WTC11 (cell line): ENCODE measurements around the gene PRPF6. TPM values are rescaled to one million over a fixed set of nuclear protein-coding genes. Genes with fewer than 3 reads are reported as not detected.

Source experiments
- ATAC-seq: fragments of 200-7000 bp; cut with Tn5 transposase; 2 replicates; pipeline ENCODE4 v1.10.0; 2021; ENCODE audit warnings: mild to moderate bottlenecking, moderate library complexity
- CTCF ChIA-PET: fragments of 300-600 bp; sonication (Branson Sonifier 250); formaldehyde crosslinking; loops from one replicate; lab custom pipeline; 2021; ENCODE audit warnings: antibody characterized with exemption; lab: Charles Lee
- POLR2A ChIA-PET: fragments of 350-600 bp; sonication (Branson Sonifier 250); formaldehyde crosslinking; loops from one replicate; lab custom pipeline; 2021; ENCODE audit warnings: antibody characterized with exemption; lab: Charles Lee
- DNase-seq: peaks from one replicate; pipeline ENCODE4 v3.0.0; 2021; ENCODE audit warnings: low spot score
- H3K27ac Mint-ChIP-seq: 2 replicates; pipeline ENCODE4 v1.8.0; 2021; ENCODE audit warnings: mixed read lengths
- H3K27me3 Mint-ChIP-seq: 2 replicates; pipeline ENCODE4 v1.8.0; 2021; ENCODE audit warnings: low read depth, mild to moderate bottlenecking, moderate library complexity, mixed read lengths
- H3K36me3 Mint-ChIP-seq: 2 replicates; pipeline ENCODE4 v1.8.0; 2021; ENCODE audit warnings: mixed read lengths
- H3K4me1 Mint-ChIP-seq: 2 replicates; pipeline ENCODE4 v1.8.0; 2022; ENCODE audit warnings: mixed read lengths
- H3K4me3 Mint-ChIP-seq: 2 replicates; pipeline ENCODE4 v1.8.0; 2021; ENCODE audit warnings: mild to moderate bottlenecking, moderate library complexity, mixed read lengths
- H3K9me3 Mint-ChIP-seq: 2 replicates; pipeline ENCODE4 v1.8.0; 2021; ENCODE audit warnings: mixed read lengths
- AR ChIP-seq: fragments of 250-450 bp; sonication (Bioruptor Pico); IDR thresholded peaks from 2 replicates; pipeline ENCODE4 v1.9.0; 2021; ENCODE audit warnings: mild to moderate bottlenecking
- ATF3 ChIP-seq: sonication (generic); formaldehyde crosslinking; conservative IDR thresholded peaks from 2 replicates; pipeline ENCODE4 v1.8.1; 2022; ENCODE audit warnings: mild to moderate bottlenecking, missing genetic modification reagents
- CDX4 ChIP-seq: fragments of 250-450 bp; sonication (Bioruptor Pico); IDR thresholded peaks from 2 replicates; pipeline ENCODE4 v1.9.0; 2021; ENCODE audit warnings: moderate library complexity, mild to moderate bottlenecking, inconsistent platforms, borderline replicate concordance
- FOXJ3 ChIP-seq: sonication (generic); formaldehyde crosslinking; IDR thresholded peaks from 2 replicates; pipeline ENCODE4 v1.9.0; 2021; ENCODE audit warnings: missing genetic modification reagents, mild to moderate bottlenecking, borderline replicate concordance
- HMGXB4 ChIP-seq: sonication (generic); formaldehyde crosslinking; IDR thresholded peaks from 2 replicates; pipeline ENCODE4 v1.8.1; 2023; ENCODE audit warnings: mild to moderate bottlenecking, moderate library complexity, missing genetic modification reagents
- IRF1 ChIP-seq: sonication (generic); formaldehyde crosslinking; IDR thresholded peaks from 2 replicates; pipeline ENCODE4 v1.8.0; 2023; ENCODE audit warnings: missing genetic modification reagents
- KAT7 ChIP-seq: sonication (generic); formaldehyde crosslinking; IDR thresholded peaks from 2 replicates; pipeline ENCODE4 v1.8.1; 2023; ENCODE audit warnings: missing genetic modification reagents, mild to moderate bottlenecking, borderline replicate concordance
- PRRX2 ChIP-seq: fragments of 250-450 bp; sonication (Bioruptor Pico); IDR thresholded peaks from 2 replicates; pipeline ENCODE4 v1.8.0; 2021; ENCODE audit warnings: mild to moderate bottlenecking
- SMAD3 ChIP-seq: sonication (generic); formaldehyde crosslinking; IDR thresholded peaks from 2 replicates; pipeline ENCODE4 v1.8.0; 2022; ENCODE audit warnings: missing genetic modification reagents, mild to moderate bottlenecking, borderline replicate concordance
- SMAD4 ChIP-seq: sonication (generic); formaldehyde crosslinking; IDR thresholded peaks from 2 replicates; pipeline ENCODE4 v1.8.0; 2022; ENCODE audit warnings: mild to moderate bottlenecking, missing genetic modification reagents
- SOX15 ChIP-seq: fragments of 250-450 bp; sonication (Bioruptor Pico); IDR thresholded peaks from 2 replicates; pipeline ENCODE4 v1.9.0; 2021; ENCODE audit warnings: mild to moderate bottlenecking
- TCF7 ChIP-seq: sonication (generic); formaldehyde crosslinking; IDR thresholded peaks from 2 replicates; pipeline ENCODE4 v1.8.0; 2022; ENCODE audit warnings: mild to moderate bottlenecking, low read depth, missing genetic modification reagents, moderate library complexity
- ZBTB21 ChIP-seq: sonication (generic); formaldehyde crosslinking; IDR thresholded peaks from 2 replicates; pipeline ENCODE4 v1.8.1; 2023; ENCODE audit warnings: mild to moderate bottlenecking, missing genetic modification reagents, borderline replicate concordance
- ZNF121 ChIP-seq: sonication (generic); formaldehyde crosslinking; IDR thresholded peaks from 2 replicates; pipeline ENCODE4 v1.8.0; 2023; ENCODE audit warnings: missing genetic modification reagents
- ZNF219 ChIP-seq: sonication (generic); formaldehyde crosslinking; IDR thresholded peaks from 2 replicates; pipeline ENCODE4 v1.8.0; 2023; ENCODE audit warnings: missing genetic modification reagents, mild to moderate bottlenecking, borderline replicate concordance
- ZNF396 ChIP-seq: fragments of 250-450 bp; sonication (Bioruptor Pico); IDR thresholded peaks from 2 replicates; pipeline ENCODE4 v1.8.0; 2021; ENCODE audit warnings: mild to moderate bottlenecking, moderate library complexity, borderline replicate concordance
- ZNF416 ChIP-seq: fragments of 250-450 bp; sonication (Bioruptor Pico); IDR thresholded peaks from 2 replicates; pipeline ENCODE4 v1.9.0; 2021; ENCODE audit warnings: mild to moderate bottlenecking, inconsistent platforms
- total RNA-seq: library from RNA; stranded (reverse); gene quantifications from 3 replicates; pipeline ENCODE4 v1.2.3, GENCODE V29; 2021
- TF ChIP-seq, protein P1 (sequence below): fragments of 250-450 bp; sonication (Bioruptor Pico); IDR thresholded peaks from 2 replicates; pipeline ENCODE4 v1.9.0; 2021; ENCODE audit warnings: mild to moderate bottlenecking, borderline replicate concordance
- TF ChIP-seq, protein P2 (sequence below): sonication (generic); formaldehyde crosslinking; IDR thresholded peaks from 2 replicates; pipeline ENCODE4 v1.8.0; 2023; ENCODE audit warnings: mild to moderate bottlenecking, missing genetic modification reagents

The PRPF6 gene
- total RNA-seq, 1 experiment from 2014 or later, result 79.4 TPM

DNA sequence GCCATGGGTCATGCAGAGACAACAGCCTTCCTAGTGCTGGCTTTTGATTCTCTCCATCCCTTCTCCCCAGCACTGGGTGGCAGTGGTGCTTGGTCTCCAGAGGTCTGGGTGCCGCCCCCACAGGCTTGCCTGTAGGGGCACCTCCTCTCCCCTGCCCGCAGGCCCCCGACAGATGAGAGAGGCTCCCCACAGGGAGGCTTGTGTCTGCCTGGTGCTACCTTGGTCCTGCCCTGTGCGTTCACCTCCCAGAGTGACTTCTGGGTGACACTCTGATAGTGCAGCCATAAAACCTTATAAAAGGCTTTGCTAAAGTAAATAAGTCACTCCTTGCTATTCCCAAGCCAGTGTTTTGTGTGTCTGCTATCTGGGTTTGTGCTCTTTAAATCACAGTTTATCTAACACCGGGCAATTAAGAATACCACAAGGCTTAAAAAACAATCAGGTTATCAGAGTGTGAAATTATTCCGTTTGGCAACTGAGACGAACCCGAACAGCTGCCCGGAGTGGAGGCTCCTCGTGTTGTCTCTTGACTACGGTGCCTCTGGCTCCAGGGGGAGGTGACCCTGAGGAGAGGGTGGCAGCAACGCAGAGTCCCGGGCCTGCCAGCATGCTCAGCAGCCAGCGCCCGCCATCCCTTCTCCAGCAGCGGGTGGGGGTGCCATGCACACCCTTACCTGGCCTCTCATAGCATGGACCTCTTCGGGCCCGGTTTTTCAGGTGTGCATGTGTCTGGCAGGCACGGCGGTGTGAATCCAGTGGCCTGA, 49.6 kb downstream of the PRPF6 start (continued):
- TF ChIP-seq CDX4 (CRISPR knock-in tag) (no peak), SMAD4 (CRISPR knock-in tag) (no peak), ZNF121 (CRISPR knock-in tag) (no peak), AR (no peak), HMGXB4 (no peak), IRF1 (CRISPR knock-in tag) (no peak), TCF7 (CRISPR knock-in tag) (no peak), FOXJ3 (CRISPR knock-in tag) (no peak), PRRX2 (CRISPR knock-in tag) (no peak)
- TF ChIP-seq, protein P1, sequence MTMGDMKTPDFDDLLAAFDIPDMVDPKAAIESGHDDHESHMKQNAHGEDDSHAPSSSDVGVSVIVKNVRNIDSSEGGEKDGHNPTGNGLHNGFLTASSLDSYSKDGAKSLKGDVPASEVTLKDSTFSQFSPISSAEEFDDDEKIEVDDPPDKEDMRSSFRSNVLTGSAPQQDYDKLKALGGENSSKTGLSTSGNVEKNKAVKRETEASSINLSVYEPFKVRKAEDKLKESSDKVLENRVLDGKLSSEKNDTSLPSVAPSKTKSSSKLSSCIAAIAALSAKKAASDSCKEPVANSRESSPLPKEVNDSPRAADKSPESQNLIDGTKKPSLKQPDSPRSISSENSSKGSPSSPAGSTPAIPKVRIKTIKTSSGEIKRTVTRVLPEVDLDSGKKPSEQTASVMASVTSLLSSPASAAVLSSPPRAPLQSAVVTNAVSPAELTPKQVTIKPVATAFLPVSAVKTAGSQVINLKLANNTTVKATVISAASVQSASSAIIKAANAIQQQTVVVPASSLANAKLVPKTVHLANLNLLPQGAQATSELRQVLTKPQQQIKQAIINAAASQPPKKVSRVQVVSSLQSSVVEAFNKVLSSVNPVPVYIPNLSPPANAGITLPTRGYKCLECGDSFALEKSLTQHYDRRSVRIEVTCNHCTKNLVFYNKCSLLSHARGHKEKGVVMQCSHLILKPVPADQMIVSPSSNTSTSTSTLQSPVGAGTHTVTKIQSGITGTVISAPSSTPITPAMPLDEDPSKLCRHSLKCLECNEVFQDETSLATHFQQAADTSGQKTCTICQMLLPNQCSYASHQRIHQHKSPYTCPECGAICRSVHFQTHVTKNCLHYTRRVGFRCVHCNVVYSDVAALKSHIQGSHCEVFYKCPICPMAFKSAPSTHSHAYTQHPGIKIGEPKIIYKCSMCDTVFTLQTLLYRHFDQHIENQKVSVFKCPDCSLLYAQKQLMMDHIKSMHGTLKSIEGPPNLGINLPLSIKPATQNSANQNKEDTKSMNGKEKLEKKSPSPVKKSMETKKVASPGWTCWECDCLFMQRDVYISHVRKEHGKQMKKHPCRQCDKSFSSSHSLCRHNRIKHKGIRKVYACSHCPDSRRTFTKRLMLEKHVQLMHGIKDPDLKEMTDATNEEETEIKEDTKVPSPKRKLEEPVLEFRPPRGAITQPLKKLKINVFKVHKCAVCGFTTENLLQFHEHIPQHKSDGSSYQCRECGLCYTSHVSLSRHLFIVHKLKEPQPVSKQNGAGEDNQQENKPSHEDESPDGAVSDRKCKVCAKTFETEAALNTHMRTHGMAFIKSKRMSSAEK (CRISPR knock-in tag), result no peak

GRCh38 chr20:64031822-64032314, 50.9 kb downstream of the PRPF6 start:
- ChIA-PET POLR2A (no interaction called here), CTCF (no interaction called here)
- no peak overlapping the region for H3K4me3 Mint-ChIP-seq
- H3K27ac Mint-ChIP-seq, result no peak overlapping the region
- TF ChIP-seq ZNF396 (CRISPR knock-in tag) (no peak), KAT7 (CRISPR knock-in tag) (no peak), SOX15 (CRISPR knock-in tag) (no peak), SMAD3 (CRISPR knock-in tag) (no peak), ZNF219 (CRISPR knock-in tag) (no peak), PRRX2 (CRISPR knock-in tag) (no peak), ZBTB21 (CRISPR knock-in tag) (no peak), ATF3 (CRISPR knock-in tag) (no peak), ZNF416 (CRISPR knock-in tag) (no peak)
- TF ChIP-seq, protein P2, sequence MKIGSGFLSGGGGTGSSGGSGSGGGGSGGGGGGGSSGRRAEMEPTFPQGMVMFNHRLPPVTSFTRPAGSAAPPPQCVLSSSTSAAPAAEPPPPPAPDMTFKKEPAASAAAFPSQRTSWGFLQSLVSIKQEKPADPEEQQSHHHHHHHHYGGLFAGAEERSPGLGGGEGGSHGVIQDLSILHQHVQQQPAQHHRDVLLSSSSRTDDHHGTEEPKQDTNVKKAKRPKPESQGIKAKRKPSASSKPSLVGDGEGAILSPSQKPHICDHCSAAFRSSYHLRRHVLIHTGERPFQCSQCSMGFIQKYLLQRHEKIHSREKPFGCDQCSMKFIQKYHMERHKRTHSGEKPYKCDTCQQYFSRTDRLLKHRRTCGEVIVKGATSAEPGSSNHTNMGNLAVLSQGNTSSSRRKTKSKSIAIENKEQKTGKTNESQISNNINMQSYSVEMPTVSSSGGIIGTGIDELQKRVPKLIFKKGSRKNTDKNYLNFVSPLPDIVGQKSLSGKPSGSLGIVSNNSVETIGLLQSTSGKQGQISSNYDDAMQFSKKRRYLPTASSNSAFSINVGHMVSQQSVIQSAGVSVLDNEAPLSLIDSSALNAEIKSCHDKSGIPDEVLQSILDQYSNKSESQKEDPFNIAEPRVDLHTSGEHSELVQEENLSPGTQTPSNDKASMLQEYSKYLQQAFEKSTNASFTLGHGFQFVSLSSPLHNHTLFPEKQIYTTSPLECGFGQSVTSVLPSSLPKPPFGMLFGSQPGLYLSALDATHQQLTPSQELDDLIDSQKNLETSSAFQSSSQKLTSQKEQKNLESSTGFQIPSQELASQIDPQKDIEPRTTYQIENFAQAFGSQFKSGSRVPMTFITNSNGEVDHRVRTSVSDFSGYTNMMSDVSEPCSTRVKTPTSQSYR, result no peak
- TF ChIP-seq, all 79 proteins: peak for 0
- ATAC-seq (no peak), DNase-seq (no peak)
- Mint-ChIP-seq H3K4me1 (peaks cover 17% of the 10 kb centered on the region), H3K36me3 (peaks cover 39% of the 10 kb centered on the region), H3K27me3 (no peaks in the 10 kb centered on the region), H3K9me3 (no peaks in the 10 kb centered on the region)
